T-cell (primary cell): ENCODE results near the gene GAPVD1. TPM values are rescaled to one million over a fixed set of nuclear protein-coding genes. Genes with fewer than 3 reads are reported as not detected.
"Not testable (repeated sequence)": the region's sequence is repeated elsewhere in the genome, so short reads cannot be mapped to it uniquely, and the experiment has no call there.

Experiments used
- ATAC-seq, 4 experiments: fragments of 200-7000 bp in 3 of 4; fragments of 150-1000 bp in 1 of 4; cut with Tn5 transposase; replicated peaks in 1 of 4; 1 replicate in 3 of 4; 2 replicates in 1 of 4; pipeline ENCODE4 v1.10.0; 2021; ENCODE audit warnings: moderate library complexity in 3 of 4, mild to moderate bottlenecking in 2 of 4, moderate number of reproducible peaks in 1 of 4
- CTCF ChIA-PET, 2 donors: fragments of 300-600 bp; sonication (Branson Sonifier 250); formaldehyde crosslinking; loops; one replicate each; lab custom pipeline; 2022; ENCODE audit warnings: antibody characterized with exemption in 2 of 2; lab: Charles Lee
- POLR2A ChIA-PET, 2 donors: fragments of 300-600 bp; sonication (Branson Sonifier 250); formaldehyde crosslinking; loops; one replicate each; lab custom pipeline; 2022; ENCODE audit warnings: antibody characterized with exemption in 2 of 2; lab: Charles Lee
- DNase-seq, 35 experiments: peaks; one replicate each; pipeline versions ENCODE4 v3.0.0 to v3.0.0-alpha.2; 2013 to 2023
- H3K27ac ChIP-seq: one replicate; pipeline ENCODE4 v1.5.1; 2013; ENCODE audit warnings: low read length
- H3K27me3 ChIP-seq, 2 experiments: replicated peaks in 1 of 2; 1 replicate in 1 of 2; 2 replicates in 1 of 2; pipeline versions ENCODE4 v1.6.1 to v1.7.0; 2013; ENCODE audit warnings: low read length in 1 of 2, mixed read lengths in 1 of 2; ENCODE audit not compliant: control insufficient read depth in 2 of 2, insufficient read depth in 2 of 2; ENCODE audit errors: extremely low read depth in 1 of 2
- H3K36me3 ChIP-seq, 2 donors: 1 replicate in 1 of 2; 2 replicates in 1 of 2; pipeline versions ENCODE4 v1.6.1 to v1.7.0; 2013; ENCODE audit warnings: low read length in 1 of 2; ENCODE audit not compliant: control insufficient read depth in 2 of 2, insufficient read depth in 1 of 2; ENCODE audit errors: extremely low read depth in 1 of 2
- H3K4me1 ChIP-seq, 2 experiments: 1 replicate in 1 of 2; 2 replicates in 1 of 2; pipeline versions ENCODE4 v1.6.1 to v1.7.0; 2013; ENCODE audit warnings: low read length in 2 of 2, mixed read lengths in 1 of 2; ENCODE audit not compliant: insufficient read depth in 2 of 2, control insufficient read depth in 1 of 2; ENCODE audit errors: extremely low read depth in 1 of 2
- H3K4me3 ChIP-seq, 2 donors: 1 replicate in 1 of 2; 2 replicates in 1 of 2; pipeline versions ENCODE4 v1.5.1 to v1.7.0; 2013; ENCODE audit warnings: mild to moderate bottlenecking in 2 of 2, low read length in 1 of 2, moderate library complexity in 1 of 2; ENCODE audit not compliant: control insufficient read depth in 1 of 2; ENCODE audit errors: extremely low read depth in 1 of 2
- H3K9me3 ChIP-seq: 2 replicates; pipeline ENCODE4 v1.7.0; 2013
- H3K27ac Mint-ChIP-seq, 2 donors: one replicate each; pipeline ENCODE4 v1.8.0; 2020 to 2021; ENCODE audit warnings: mild to moderate bottlenecking in 2 of 2, mixed read lengths in 2 of 2
- H3K27me3 Mint-ChIP-seq, 2 donors: one replicate each; pipeline ENCODE4 v1.8.0; 2021 to 2022; ENCODE audit warnings: mixed read lengths in 2 of 2
- H3K36me3 Mint-ChIP-seq: one replicate; pipeline ENCODE4 v1.8.0; 2021; ENCODE audit warnings: mixed read lengths
- H3K4me1 Mint-ChIP-seq, 3 donors: one replicate each; pipeline ENCODE4 v1.8.0; 2020 to 2022; ENCODE audit warnings: mixed read lengths in 3 of 3, mild to moderate bottlenecking in 1 of 3
- H3K4me3 Mint-ChIP-seq, 3 donors: one replicate each; pipeline ENCODE4 v1.8.0; 2020 to 2022; ENCODE audit warnings: mild to moderate bottlenecking in 3 of 3, mixed read lengths in 3 of 3, moderate library complexity in 3 of 3
- H3K9me3 Mint-ChIP-seq, 3 donors: one replicate each; pipeline ENCODE4 v1.8.0; 2020 to 2022; ENCODE audit warnings: mixed read lengths in 3 of 3
- WGBS: methylation state at CpG from one replicate; pipeline ENCODE4 v1.1.5; 2013; ENCODE audit warnings: missing lambda C conversion rate; ENCODE audit not compliant: insufficient coverage; 5-methylcytosine and 5-hydroxymethylcytosine counted together
- total RNA-seq, 35 experiments: library from RNA in 6 of 35; stranded (reverse) in 6 of 35; fragments of 120-200 nt in 1 of 35; gene quantifications; one replicate each; pipeline versions ENCODE4 v1.2.1 to v1.2.4 and lab custom pipeline; 2013 to 2026

GAPVD1 gene
- total RNA-seq, 5 donors from 2014 or later (not counting 1 experiment from before 2014, with no cell fraction given), result 54.6 to 71.2 (median 57.4) TPM

DNA sequence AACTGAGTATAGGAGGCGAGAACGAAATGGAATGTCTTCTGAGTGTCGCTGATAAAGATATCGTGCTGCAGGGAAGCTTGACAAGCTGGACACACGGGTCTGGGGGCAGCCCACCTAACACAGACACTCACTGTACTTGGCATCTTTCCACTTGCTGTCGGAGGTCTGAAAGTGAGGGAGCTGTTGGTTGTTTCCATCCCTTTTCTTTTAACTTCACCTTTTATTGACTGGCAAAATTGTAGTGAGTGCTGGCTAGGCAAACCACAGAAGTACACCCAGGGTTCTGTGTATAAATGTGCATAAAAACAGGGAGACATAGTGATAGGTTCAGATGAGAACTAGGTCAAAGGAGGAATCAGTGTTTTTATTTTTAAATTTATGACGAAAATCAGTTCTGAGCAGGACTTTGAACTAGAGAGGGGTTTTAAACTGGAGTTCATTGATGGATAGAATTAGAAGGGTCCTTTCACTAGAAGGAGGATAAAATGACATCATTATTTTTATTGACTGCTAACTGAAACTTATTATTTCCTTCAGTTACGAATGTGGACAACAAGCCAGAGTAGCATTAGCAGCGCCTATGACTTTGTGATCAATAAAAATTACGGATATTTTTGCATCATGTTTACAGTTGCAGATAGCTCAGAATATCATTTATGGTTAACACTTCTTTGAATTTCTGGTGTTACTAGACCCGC is 817 bp downstream of the GAPVD1 start:
- H3K4me1 Mint-ChIP-seq, result peaks cover 39 to 48% (median 44%) of the 10 kb centered on the region in 3 donors
- H3K27ac ChIP-seq, result peak overlapping the region; percentile 54
- H3K9me3 Mint-ChIP-seq, result no peaks in the 10 kb centered on the region
- 27% methylated on average over 6 of the region's 11 CpGs for WGBS
- ChIA-PET POLR2A (interaction anchor here (0.7 to 1.8 kb wide), 3 partner anchors 21 to 22 kb away, joined by 3 to 13 read pairs (median 5); partner anchors contain the start of gene HSPA5 (in 2 of the 2)), CTCF (interaction anchor here in 1 of 2 donors (0.6 kb wide), 1 partner anchor 23 kb away, joined by 3 read pairs; no protein-coding TSS in a partner anchor)
- H3K36me3 Mint-ChIP-seq, result peaks cover 16% of the 10 kb centered on the region
- peak overlapping the region; percentile 75 to 90 for H3K27ac Mint-ChIP-seq
- DNase-seq (peak in 8 of 35 experiments; percentile 3 to 41 (median 14)), ATAC-seq (peak in 1 of 4 experiments; percentile 32)
- H3K9me3 ChIP-seq, result no peaks in the 10 kb centered on the region
- H3K27me3 Mint-ChIP-seq, result no peaks in the 10 kb centered on the region
- H3K27me3 ChIP-seq, result no peaks in the 10 kb centered on the region
- peak overlapping the region; percentile 88 to 96 (median 96) for H3K4me3 Mint-ChIP-seq
- no peaks in the 10 kb centered on the region for H3K36me3 ChIP-seq
- peaks cover 19 to 33% of the 10 kb centered on the region in 2 experiments for H3K4me1 ChIP-seq
- H3K4me3 ChIP-seq, result peak overlapping the region; percentile 78 to 86

DNA sequence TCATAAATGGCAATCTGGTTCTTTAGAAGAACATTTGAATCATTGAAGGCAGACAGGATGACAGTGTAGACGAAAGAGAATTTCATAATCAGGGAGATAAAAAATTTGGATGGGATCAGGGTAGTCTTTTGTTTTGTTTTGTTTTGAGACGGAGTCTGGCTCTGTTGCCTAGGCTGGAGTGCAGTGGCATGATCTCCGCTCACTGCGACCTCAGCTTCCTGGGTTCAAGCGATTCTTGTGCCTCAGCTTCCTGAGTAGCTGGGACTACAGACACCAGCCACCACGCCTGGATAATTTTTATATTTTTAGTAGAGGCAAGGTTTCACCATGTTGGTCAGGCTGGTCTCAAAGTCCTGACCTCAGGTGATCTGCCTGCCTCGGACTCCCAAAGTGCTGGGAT is 2.4 kb downstream of the GAPVD1 start:
- Mint-ChIP-seq H3K4me3 (peak overlapping the region; percentile 67 to 96 (median 88)), H3K4me1 (peaks cover 49 to 57% (median 53%) of the 10 kb centered on the region in 3 donors), H3K27ac (peak overlapping the region; percentile 68 to 77), H3K36me3 (peaks cover 24% of the 10 kb centered on the region)
- Histone ChIP-seq H3K4me1 (peaks cover 19 to 33% of the 10 kb centered on the region in 2 experiments), H3K27ac (peak overlapping the region; percentile 39), H3K4me3 (peak overlapping the region in 1 of 2 donors; percentile 54)
- POLR2A ChIA-PET, H3K9me3 Mint-ChIP-seq, H3K27me3 Mint-ChIP-seq, H3K36me3 ChIP-seq, H3K27me3 ChIP-seq, H3K9me3 ChIP-seq: not testable (repeated sequence)
- DNase-seq (peak in 23 of 35 experiments; percentile 4 to 29 (median 18)), ATAC-seq (peak in 1 of 4 experiments; percentile 34)
- WGBS, result 26% methylated on average over 6 of the region's 7 CpGs
- CTCF ChIA-PET, result interaction anchor here in 1 of 2 donors (0.6 kb wide), 1 partner anchor 33 kb away, joined by 4 read pairs; no protein-coding TSS in a partner anchor

DNA sequence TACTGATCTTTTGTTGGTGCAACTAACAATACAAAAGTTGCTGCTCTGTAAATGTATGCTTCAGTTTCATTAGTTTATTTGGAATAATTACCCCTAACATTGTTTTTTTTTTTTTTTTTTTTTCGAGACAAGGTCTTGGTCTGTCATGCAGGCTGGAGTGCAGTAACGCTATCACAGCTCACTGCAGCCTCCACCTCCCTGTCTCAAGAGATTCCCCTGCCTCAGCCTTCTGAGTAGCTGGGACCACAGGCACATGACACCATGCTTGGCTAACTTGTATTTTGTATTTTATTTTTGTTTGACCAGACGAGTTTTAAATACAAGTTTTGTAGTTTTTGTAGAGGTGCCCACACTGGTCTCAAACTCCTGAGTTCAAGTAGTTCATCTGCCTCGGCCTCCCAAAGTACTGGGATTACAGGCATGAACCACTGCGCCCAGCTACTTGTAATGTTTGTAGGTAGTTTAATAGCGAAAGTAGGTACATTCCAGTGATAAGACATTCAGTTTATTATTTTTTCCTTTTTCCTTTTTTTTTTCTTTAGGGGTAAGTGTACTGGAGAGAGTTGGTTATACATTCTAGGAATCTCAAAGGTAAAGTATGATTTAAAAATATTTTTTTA is 6.9 kb downstream of the GAPVD1 start:
- H3K9me3 ChIP-seq, result no peaks in the 10 kb centered on the region

DNA sequence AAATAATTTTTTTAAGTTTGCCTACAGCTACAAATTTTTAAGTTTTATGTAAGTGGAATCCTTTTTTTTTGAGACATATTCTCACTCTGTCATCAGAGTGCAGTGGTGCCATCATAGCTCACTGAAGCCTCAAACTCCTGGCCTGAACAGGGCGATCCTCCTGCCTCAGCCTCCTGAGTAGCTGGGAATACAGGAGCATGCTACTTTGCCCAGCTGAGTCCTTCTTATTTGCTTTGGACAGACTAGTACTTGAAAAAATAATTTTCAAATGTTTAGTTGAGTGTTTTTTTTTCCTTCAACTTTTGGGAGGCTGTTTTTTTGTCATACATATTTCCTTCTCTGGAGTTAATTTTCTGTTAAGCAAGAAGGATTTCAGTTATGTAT is 7.4 kb downstream of the GAPVD1 start:
- H3K9me3 Mint-ChIP-seq, result no peaks in the 10 kb centered on the region
- no peaks in the 10 kb centered on the region for H3K27me3 Mint-ChIP-seq
- Histone ChIP-seq H3K27me3 (no peaks in the 10 kb centered on the region), H3K4me3 (no peak overlapping the region), H3K9me3 (no peaks in the 10 kb centered on the region), H3K36me3 (peaks cover 0 to 3% of the 10 kb centered on the region in 2 donors), H3K4me1 (peaks cover 8 to 13% of the 10 kb centered on the region in 2 experiments), H3K27ac (no peak overlapping the region)
- no peak overlapping the region for H3K4me3 Mint-ChIP-seq
- no peak overlapping the region for H3K27ac Mint-ChIP-seq
- CTCF ChIA-PET, result interaction anchor here in 1 of 2 donors (0.6 to 0.7 kb wide), 4 partner anchors 21 to 565 kb away, joined by 3 to 7 read pairs (median 4); no protein-coding TSS in a partner anchor
- DNase-seq (no peak), ATAC-seq (no peak)
- POLR2A ChIA-PET, result interaction anchor here in 1 of 2 donors (0.6 to 0.7 kb wide), 2 partner anchors 31 to 1106 kb away, joined by 3 read pairs; no protein-coding TSS in a partner anchor
- H3K4me1 Mint-ChIP-seq, result peaks cover 55 to 58% (median 56%) of the 10 kb centered on the region in 3 donors
- peaks cover 22% of the 10 kb centered on the region for H3K36me3 Mint-ChIP-seq
- 100% methylated on average over 1 of the region's 1 CpG for WGBS

More for the DNA sequence above, 6.9 kb downstream of the GAPVD1 start:
- ChIA-PET POLR2A (interaction anchor here in 1 of 2 donors (0.6 to 0.7 kb wide), 3 partner anchors 30 to 1520 kb away, joined by 3 read pairs; no protein-coding TSS in a partner anchor), CTCF (interaction anchor here in 1 of 2 donors (0.6 to 0.7 kb wide), 3 partner anchors 20 to 565 kb away, joined by 3 to 7 read pairs (median 5); no protein-coding TSS in a partner anchor)
- H3K4me1 Mint-ChIP-seq, result peaks cover 58 to 61% (median 61%) of the 10 kb centered on the region in 3 donors
- DNase-seq (no peak), ATAC-seq (no peak)
- no peak overlapping the region for H3K27ac Mint-ChIP-seq
- H3K9me3 Mint-ChIP-seq, result no peaks in the 10 kb centered on the region
- Histone ChIP-seq H3K4me3 (no peak overlapping the region), H3K4me1 (peaks cover 9 to 18% of the 10 kb centered on the region in 2 experiments), H3K36me3 (peaks cover 0 to 3% of the 10 kb centered on the region in 2 donors), H3K27ac (no peak overlapping the region), H3K27me3 (no peaks in the 10 kb centered on the region)
- WGBS, result no CpG with 5 or more reads among the region's 6 CpGs
- H3K27me3 Mint-ChIP-seq, result no peaks in the 10 kb centered on the region
- H3K4me3 Mint-ChIP-seq, result peak overlapping the region in 1 of 3 donors; percentile 13
- peaks cover 25% of the 10 kb centered on the region for H3K36me3 Mint-ChIP-seq

DNA sequence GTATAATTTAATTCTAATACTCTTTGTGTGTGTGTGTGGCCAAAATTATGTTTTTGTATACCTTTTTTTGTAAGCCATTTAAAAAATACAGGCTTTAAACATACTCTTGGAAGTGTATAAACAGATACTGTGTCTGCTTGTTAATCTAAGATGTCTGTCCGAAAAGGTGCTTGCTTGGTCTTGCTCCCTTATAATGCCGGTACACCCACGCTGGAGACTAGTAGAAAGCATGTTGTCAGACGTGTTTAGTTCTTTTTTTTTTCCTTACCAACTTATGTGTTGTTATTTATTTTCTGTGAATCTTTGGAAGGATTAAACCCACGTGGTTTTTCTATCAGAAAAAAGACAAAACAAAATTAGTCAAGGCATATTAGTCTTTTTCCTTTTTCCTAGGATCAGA is 9.5 kb downstream of the GAPVD1 start:
- H3K27ac ChIP-seq, result no peak overlapping the region
- H3K27me3 ChIP-seq, result no peaks in the 10 kb centered on the region
- WGBS, result no CpG with 5 or more reads among the region's 5 CpGs
- H3K4me1 Mint-ChIP-seq, result peaks cover 44 to 45% (median 45%) of the 10 kb centered on the region in 3 donors
- CTCF ChIA-PET, result interaction anchor here in 1 of 2 donors (1.0 kb wide), 1 partner anchor 7 kb away, joined by 3 read pairs; no protein-coding TSS in a partner anchor
- peaks cover 22% of the 10 kb centered on the region for H3K36me3 Mint-ChIP-seq
- no peak overlapping the region for H3K4me3 ChIP-seq
- H3K9me3 Mint-ChIP-seq, result no peaks in the 10 kb centered on the region
- ATAC-seq, result no peak
- no peaks in the 10 kb centered on the region for H3K9me3 ChIP-seq
- H3K27me3 Mint-ChIP-seq, result no peaks in the 10 kb centered on the region
- peaks cover 0 to 4% of the 10 kb centered on the region in 2 experiments for H3K4me1 ChIP-seq
- POLR2A ChIA-PET, result no interaction called here
- H3K27ac Mint-ChIP-seq, result no peak overlapping the region
- no peak overlapping the region for H3K4me3 Mint-ChIP-seq
- H3K36me3 ChIP-seq, result peaks cover 0 to 3% of the 10 kb centered on the region in 2 donors
- DNase-seq, result no peak

DNA sequence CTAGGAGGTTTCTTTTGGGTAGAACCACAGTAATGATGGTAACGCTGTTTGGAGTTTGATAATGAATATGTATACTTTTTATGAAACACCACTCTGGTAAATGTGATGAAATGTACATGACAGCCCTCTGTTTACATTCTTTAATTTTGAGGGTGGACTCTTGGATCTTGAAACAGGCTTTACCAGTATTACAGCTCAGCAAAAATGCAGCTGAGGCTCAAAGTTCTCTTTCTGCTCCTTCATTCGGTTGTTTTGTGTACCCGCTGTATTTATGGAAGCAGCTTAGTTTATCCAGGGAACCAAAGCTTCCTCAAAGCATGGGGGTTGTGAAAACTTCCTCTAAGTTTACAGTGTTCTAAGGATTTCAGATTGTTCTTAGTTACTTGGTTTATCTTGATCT is 11.1 kb downstream of the GAPVD1 start:
- ATAC-seq (no peak), DNase-seq (no peak)
- no peaks in the 10 kb centered on the region for H3K9me3 ChIP-seq
- ChIA-PET POLR2A (no interaction called here), CTCF (interaction anchor here in 1 of 2 donors (1.4 kb wide), 1 partner anchor 28 kb away, joined by 4 read pairs; no protein-coding TSS in a partner anchor)
- H3K9me3 Mint-ChIP-seq, result no peaks in the 10 kb centered on the region
- no peaks in the 10 kb centered on the region for H3K27me3 Mint-ChIP-seq
- H3K27ac ChIP-seq, result no peak overlapping the region
- peaks cover 0 to 3% of the 10 kb centered on the region in 2 donors for H3K36me3 ChIP-seq
- no peak overlapping the region for H3K4me3 ChIP-seq
- peaks cover 0 to 4% of the 10 kb centered on the region in 2 experiments for H3K4me1 ChIP-seq
- peaks cover 14% of the 10 kb centered on the region for H3K36me3 Mint-ChIP-seq
- peaks cover 40 to 46% (median 45%) of the 10 kb centered on the region in 3 donors for H3K4me1 Mint-ChIP-seq
- no CpG with 5 or more reads among the region's 3 CpGs for WGBS
- no peak overlapping the region for H3K27ac Mint-ChIP-seq
- H3K4me3 Mint-ChIP-seq, result no peak overlapping the region
- H3K27me3 ChIP-seq, result no peaks in the 10 kb centered on the region
